ENCODE data around the gene WNT7B. TPM values are rescaled to one million over a fixed set of nuclear protein-coding genes. Genes with fewer than 3 reads are reported as not detected.

WNT7B gene
- total RNA-seq, 2 donors from 2014 or later: 7.5 to 7.7 TPM

DNA sequence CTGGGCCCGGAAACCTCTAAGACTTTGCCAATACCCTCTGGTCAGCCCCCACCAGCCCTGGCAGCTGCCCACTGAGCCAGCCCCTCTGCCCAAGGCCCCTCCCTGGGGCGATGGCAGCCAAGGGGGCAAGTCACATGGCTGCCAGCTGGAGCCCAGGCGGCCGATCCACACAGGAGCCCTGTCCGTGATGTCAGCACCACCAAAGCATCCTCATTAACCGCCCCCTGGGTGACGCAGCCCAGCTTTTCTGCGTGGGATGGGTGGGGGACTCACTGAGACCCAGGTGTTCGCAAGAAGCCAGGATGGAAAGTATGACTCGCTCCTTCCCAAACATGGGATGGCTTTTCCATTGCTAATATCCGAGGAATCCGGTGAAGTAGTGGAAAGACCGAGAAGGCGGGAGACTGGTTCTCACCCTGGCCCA lies 46.6 kb upstream of the WNT7B start:
- intact Hi-C loops (cut with DNase I): no loop called here
- Histone ChIP-seq H3K27ac (no peak overlapping the region), H3K4me1 (replicated peaks) (peaks cover 4% of the 10 kb centered on the region), H3K4me3 (no peak overlapping the region), H3K9me3 (no peaks in the 10 kb centered on the region), H3K36me3 (no peaks in the 10 kb centered on the region), H3K27me3 (replicated peaks; ENCODE audit: insufficient read depth) (no peaks in the 10 kb centered on the region)
- DNase-seq (ENCODE audit: low spot score): no peak
- no peak for TF ChIP-seq POLR2A (IDR thresholded peaks at IDR 0.05)
- TF ChIP-seq, protein P1, sequence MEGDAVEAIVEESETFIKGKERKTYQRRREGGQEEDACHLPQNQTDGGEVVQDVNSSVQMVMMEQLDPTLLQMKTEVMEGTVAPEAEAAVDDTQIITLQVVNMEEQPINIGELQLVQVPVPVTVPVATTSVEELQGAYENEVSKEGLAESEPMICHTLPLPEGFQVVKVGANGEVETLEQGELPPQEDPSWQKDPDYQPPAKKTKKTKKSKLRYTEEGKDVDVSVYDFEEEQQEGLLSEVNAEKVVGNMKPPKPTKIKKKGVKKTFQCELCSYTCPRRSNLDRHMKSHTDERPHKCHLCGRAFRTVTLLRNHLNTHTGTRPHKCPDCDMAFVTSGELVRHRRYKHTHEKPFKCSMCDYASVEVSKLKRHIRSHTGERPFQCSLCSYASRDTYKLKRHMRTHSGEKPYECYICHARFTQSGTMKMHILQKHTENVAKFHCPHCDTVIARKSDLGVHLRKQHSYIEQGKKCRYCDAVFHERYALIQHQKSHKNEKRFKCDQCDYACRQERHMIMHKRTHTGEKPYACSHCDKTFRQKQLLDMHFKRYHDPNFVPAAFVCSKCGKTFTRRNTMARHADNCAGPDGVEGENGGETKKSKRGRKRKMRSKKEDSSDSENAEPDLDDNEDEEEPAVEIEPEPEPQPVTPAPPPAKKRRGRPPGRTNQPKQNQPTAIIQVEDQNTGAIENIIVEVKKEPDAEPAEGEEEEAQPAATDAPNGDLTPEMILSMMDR (IDR thresholded peaks at IDR 0.05): no peak
- WGBS: 91% methylated on average over 14 of the region's 14 CpGs

DNA sequence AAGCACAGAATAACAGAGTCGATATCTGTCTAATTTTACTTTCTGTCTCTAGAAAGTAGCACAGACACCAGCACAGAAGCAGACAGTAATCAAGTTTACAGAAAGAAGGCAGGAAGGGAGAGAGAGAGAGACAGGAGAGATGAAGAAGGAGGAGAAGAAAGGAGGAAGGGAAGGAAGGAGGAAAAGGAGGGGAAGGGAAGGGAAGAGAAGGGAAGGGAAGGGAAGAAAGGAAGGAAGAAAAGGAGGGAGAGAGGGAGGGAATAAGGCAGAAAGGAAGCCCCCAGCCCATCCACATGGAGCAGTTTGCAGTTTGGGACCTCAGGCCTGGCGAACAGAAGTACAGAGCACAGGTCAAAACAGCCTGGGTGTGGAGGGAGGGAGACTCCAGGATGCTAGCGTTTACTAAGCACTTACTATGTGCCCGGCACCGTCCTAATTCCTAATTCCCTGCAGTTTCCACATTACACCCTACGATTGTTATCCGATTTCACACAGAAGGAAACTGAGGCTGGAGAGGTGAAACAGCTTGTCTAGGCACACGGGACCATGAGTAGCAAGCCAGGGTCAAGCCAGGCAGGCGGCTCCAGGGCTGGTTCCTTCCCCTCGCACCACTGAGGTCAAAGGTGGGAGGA lies 46.0 kb upstream of the WNT7B start:
- Histone ChIP-seq H3K36me3 (no peaks in the 10 kb centered on the region), H3K27ac (no peak overlapping the region), H3K9me3 (no peaks in the 10 kb centered on the region), H3K4me1 (replicated peaks) (peaks cover 4% of the 10 kb centered on the region), H3K27me3 (replicated peaks; ENCODE audit: insufficient read depth) (no peaks in the 10 kb centered on the region), H3K4me3 (no peak overlapping the region)
- 91% methylated on average over 10 of the region's 10 CpGs for WGBS
- intact Hi-C loops (cut with DNase I): no loop called here
- TF ChIP-seq POLR2AphosphoS5 (IDR thresholded peaks at IDR 0.05) (no peak), POLR2A (IDR thresholded peaks at IDR 0.05) (no peak)
- TF ChIP-seq, protein P1 (IDR thresholded peaks at IDR 0.05): no peak
- DNase-seq (ENCODE audit: low spot score): no peak

DNA sequence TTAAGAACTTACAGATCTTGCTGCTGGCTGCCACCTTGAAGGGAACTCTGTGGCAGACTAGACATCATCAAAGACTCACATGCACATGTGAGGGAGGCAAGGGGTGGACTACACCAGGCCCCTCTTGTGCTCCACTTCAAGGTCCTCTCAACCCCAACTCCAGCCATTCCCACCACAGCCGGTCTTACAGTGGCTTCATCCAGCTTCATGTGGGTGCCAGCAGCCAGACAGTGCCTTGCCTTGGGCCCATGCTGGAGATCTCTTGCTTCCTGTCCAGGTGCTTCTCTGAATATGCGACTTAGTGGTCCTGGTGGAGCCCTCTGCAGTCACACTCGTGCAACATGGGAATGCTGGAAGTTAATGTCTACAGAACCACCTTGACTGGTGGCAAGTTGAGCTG lies 44.6 kb upstream of the WNT7B start:
- intact Hi-C loops (cut with DNase I): no loop called here
- TF ChIP-seq, protein P1 (IDR thresholded peaks at IDR 0.05): no peak
- TF ChIP-seq POLR2A (IDR thresholded peaks at IDR 0.05) (no peak), POLR2AphosphoS5 (IDR thresholded peaks at IDR 0.05) (no peak)
- Histone ChIP-seq H3K9me3 (no peaks in the 10 kb centered on the region), H3K4me1 (replicated peaks) (peaks cover 4% of the 10 kb centered on the region), H3K27ac (no peak overlapping the region), H3K27me3 (replicated peaks; ENCODE audit: insufficient read depth) (no peaks in the 10 kb centered on the region), H3K36me3 (no peaks in the 10 kb centered on the region), H3K4me3 (no peak overlapping the region)
- 90% methylated on average over 3 of the region's 3 CpGs for WGBS
- no peak for DNase-seq (ENCODE audit: low spot score)

DNA sequence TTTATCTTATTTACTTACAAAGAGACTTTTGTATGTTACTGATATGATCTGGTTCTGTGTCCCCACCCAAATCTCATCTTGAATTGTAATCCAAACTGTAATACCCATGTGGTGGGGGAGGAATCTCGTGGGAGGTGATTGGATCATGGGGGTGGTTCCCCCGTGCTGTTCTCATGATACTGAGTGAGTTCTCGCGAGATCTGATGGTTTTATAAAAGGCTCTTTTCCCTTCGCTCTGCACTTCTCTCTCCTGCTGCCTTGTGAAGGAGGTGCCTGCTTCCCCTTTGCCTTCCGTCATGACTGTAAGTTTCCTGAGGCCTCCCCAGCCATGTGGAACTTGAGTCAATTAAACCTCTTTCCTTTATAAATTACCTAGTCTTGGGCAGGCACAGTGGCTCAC lies 42.4 kb upstream of the WNT7B start:
- no peaks in the 10 kb centered on the region for H3K27me3 ChIP-seq (replicated peaks; ENCODE audit: insufficient read depth)
- H3K36me3 ChIP-seq: no peaks in the 10 kb centered on the region
- WGBS: 50% methylated on average over 6 of the region's 6 CpGs
- intact Hi-C loops (cut with DNase I): no loop called here
- H3K9me3 ChIP-seq: no peaks in the 10 kb centered on the region
- no peak for TF ChIP-seq POLR2AphosphoS5 (IDR thresholded peaks at IDR 0.05)
- no peak for TF ChIP-seq POLR2A (IDR thresholded peaks at IDR 0.05)
- TF ChIP-seq, protein P1 (IDR thresholded peaks at IDR 0.05): no peak
- DNase-seq (ENCODE audit: low spot score): no peak
- H3K27ac ChIP-seq: no peak overlapping the region
- no peak overlapping the region for H3K4me3 ChIP-seq
- peaks cover 4% of the 10 kb centered on the region for H3K4me1 ChIP-seq (replicated peaks)

DNA sequence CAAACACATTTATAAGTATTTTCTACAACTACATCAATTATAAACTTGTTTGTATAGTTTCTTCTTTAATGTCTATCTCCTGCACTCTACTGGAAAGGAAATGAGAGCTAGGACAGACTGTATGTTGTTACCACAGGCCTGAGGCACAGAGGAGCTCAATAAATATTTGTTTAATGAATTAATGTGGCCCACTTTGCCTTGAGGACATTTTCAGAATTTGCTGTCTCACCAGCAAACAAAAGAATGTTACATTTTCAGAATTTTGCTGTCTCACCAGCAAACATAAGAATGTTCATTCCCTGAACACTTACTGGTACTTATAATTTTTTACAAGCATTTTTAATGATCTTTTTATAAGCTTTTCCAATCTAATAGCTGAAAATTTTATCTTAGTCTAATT lies 41.9 kb upstream of the WNT7B start:
- no peak for DNase-seq (ENCODE audit: low spot score)
- Histone ChIP-seq H3K27me3 (replicated peaks; ENCODE audit: insufficient read depth) (no peaks in the 10 kb centered on the region), H3K27ac (no peak overlapping the region), H3K4me1 (replicated peaks) (peaks cover 4% of the 10 kb centered on the region), H3K4me3 (no peak overlapping the region), H3K9me3 (no peaks in the 10 kb centered on the region), H3K36me3 (no peaks in the 10 kb centered on the region)
- TF ChIP-seq POLR2AphosphoS5 (IDR thresholded peaks at IDR 0.05): no peak
- intact Hi-C loops (cut with DNase I): no loop called here
